HUES6 (cell line): ENCODE results near the gene NHEJ1.
"Not testable (repeated sequence)": the region's sequence is repeated elsewhere in the genome, so short reads cannot be mapped to it uniquely, and the experiment has no call there.

ENCODE experiments used
- H3K27ac ChIP-seq: 2 replicates; pipeline ENCODE4 v1.7.0; 2013; ENCODE audit warnings: low read depth, mild to moderate bottlenecking, low read length, inconsistent platforms
- H3K27me3 ChIP-seq: 2 replicates; pipeline ENCODE4 v1.6.1; 2013; ENCODE audit warnings: low read length; ENCODE audit not compliant: control insufficient read depth, insufficient read depth
- H3K36me3 ChIP-seq: 2 replicates; pipeline ENCODE4 v1.6.1; 2013; ENCODE audit warnings: low read length; ENCODE audit not compliant: control insufficient read depth, insufficient read depth
- H3K4me1 ChIP-seq: 2 replicates; pipeline ENCODE4 v1.6.1; 2013; ENCODE audit warnings: low read length; ENCODE audit not compliant: control insufficient read depth, insufficient read depth
- H3K4me3 ChIP-seq: 2 replicates; pipeline ENCODE4 v1.5.1; 2013; ENCODE audit warnings: low read depth, low read length
- H3K9ac ChIP-seq: one replicate; pipeline ENCODE4 v1.6.1; 2013; ENCODE audit warnings: mild to moderate bottlenecking, low read length
- H3K9me3 ChIP-seq: 2 replicates; pipeline ENCODE4 v1.6.1; 2013; ENCODE audit warnings: low read depth, low read length; ENCODE audit not compliant: control insufficient read depth, insufficient read depth

The NHEJ1 gene

GRCh38 chr2:219201331-219201730 is 40.7 kb upstream of the NHEJ1 start:
- H3K27me3 ChIP-seq, H3K4me1 ChIP-seq, H3K27ac ChIP-seq, H3K9ac ChIP-seq, H3K9me3 ChIP-seq, H3K4me3 ChIP-seq, H3K36me3 ChIP-seq: not testable (repeated sequence)

GRCh38 chr2:219200502-219201326 is 40.1 kb upstream of the NHEJ1 start:
- not testable (repeated sequence) for H3K4me1 ChIP-seq, H3K4me3 ChIP-seq, H3K36me3 ChIP-seq, H3K9me3 ChIP-seq, H3K27ac ChIP-seq, H3K9ac ChIP-seq, H3K27me3 ChIP-seq

GRCh38 chr2:219199470-219200211 is 39.0 kb upstream of the NHEJ1 start:
- H3K4me3 ChIP-seq = no peak overlapping the region

GRCh38 chr2:219198974-219199373 is 38.4 kb upstream of the NHEJ1 start:
- Histone ChIP-seq H3K4me1 (no peaks in the 10 kb centered on the region), H3K27ac (no peak overlapping the region), H3K36me3 (no peaks in the 10 kb centered on the region), H3K9ac (no peak overlapping the region), H3K9me3 (no peaks in the 10 kb centered on the region), H3K27me3 (no peaks in the 10 kb centered on the region), H3K4me3 (no peak overlapping the region)

More at GRCh38 chr2:219199470-219200211, 39.0 kb upstream of the NHEJ1 start:
- H3K36me3 ChIP-seq = no peaks in the 10 kb centered on the region
- H3K9me3 ChIP-seq = 0 out of 2 replicates have a peak, but pooled peaks cover 2% of the 10 kb centered on the region
- H3K27me3 ChIP-seq = no peaks in the 10 kb centered on the region
- H3K4me1 ChIP-seq = no peaks in the 10 kb centered on the region
- H3K9ac ChIP-seq = no peak overlapping the region
- no peak overlapping the region for H3K27ac ChIP-seq

- no peak overlapping the region for H3K27ac ChIP-seq
- no peaks in the 10 kb centered on the region for H3K9me3 ChIP-seq
- no peak overlapping the region for H3K4me3 ChIP-seq
- no peaks in the 10 kb centered on the region for H3K36me3 ChIP-seq
- H3K27me3 ChIP-seq = no peaks in the 10 kb centered on the region
- H3K4me1 ChIP-seq = no peaks in the 10 kb centered on the region
- H3K9ac ChIP-seq = no peak overlapping the region
Observed at GRCh38 chr2:219197388-219197787, 36.8 kb upstream of the NHEJ1 start.

- Histone ChIP-seq H3K27me3 (no peaks in the 10 kb centered on the region), H3K9me3 (no peaks in the 10 kb centered on the region), H3K27ac (no peak overlapping the region), H3K36me3 (peaks cover 25% of the 10 kb centered on the region), H3K4me1 (no peaks in the 10 kb centered on the region), H3K4me3 (no peak overlapping the region), H3K9ac (no peak overlapping the region)
Observed at GRCh38 chr2:219186754-219187456, 26.3 kb upstream of the NHEJ1 start.

- Histone ChIP-seq H3K4me1 (peaks cover 1% of the 10 kb centered on the region; the same call in 1 of the 2 replicates), H3K9me3 (no peaks in the 10 kb centered on the region), H3K4me3 (no peak overlapping the region), H3K27me3 (no peaks in the 10 kb centered on the region), H3K27ac (no peak overlapping the region), H3K36me3 (peaks cover 49% of the 10 kb centered on the region), H3K9ac (no peak overlapping the region)
Observed at GRCh38 chr2:219184121-219184520, 23.5 kb upstream of the NHEJ1 start.

GRCh38 chr2:219183151-219183772 is 22.6 kb upstream of the NHEJ1 start:
- no peaks in the 10 kb centered on the region for H3K9me3 ChIP-seq
- no peak overlapping the region for H3K4me3 ChIP-seq
- H3K9ac ChIP-seq = no peak overlapping the region
- no peak overlapping the region for H3K27ac ChIP-seq
- peaks cover 6% of the 10 kb centered on the region for H3K4me1 ChIP-seq
- no peaks in the 10 kb centered on the region for H3K27me3 ChIP-seq
- H3K36me3 ChIP-seq = peaks cover 49% of the 10 kb centered on the region

GRCh38 chr2:219182331-219183150 is 21.9 kb upstream of the NHEJ1 start:
- H3K4me3 ChIP-seq = no peak overlapping the region
- H3K4me1 ChIP-seq = peaks cover 6% of the 10 kb centered on the region
- H3K9ac ChIP-seq = no peak overlapping the region
- no peaks in the 10 kb centered on the region for H3K27me3 ChIP-seq
- no peak overlapping the region for H3K27ac ChIP-seq
- peaks cover 49% of the 10 kb centered on the region for H3K36me3 ChIP-seq
- no peaks in the 10 kb centered on the region for H3K9me3 ChIP-seq

GRCh38 chr2:219181531-219181930 is 20.9 kb upstream of the NHEJ1 start:
- peaks cover 49% of the 10 kb centered on the region for H3K36me3 ChIP-seq
- H3K9ac ChIP-seq = no peak overlapping the region
- H3K4me3 ChIP-seq = no peak overlapping the region
- H3K27me3 ChIP-seq = no peaks in the 10 kb centered on the region
- no peak overlapping the region for H3K27ac ChIP-seq
- H3K4me1 ChIP-seq = peaks cover 6% of the 10 kb centered on the region
- H3K9me3 ChIP-seq = no peaks in the 10 kb centered on the region
